A549 (cell line): ENCODE measurements around the gene SEPTIN11. TPM values are rescaled to one million over a fixed set of nuclear protein-coding genes. Genes with fewer than 3 reads are reported as not detected.

Experiments
- ATAC-seq, 2 experiments: fragments of 200-7000 bp in 1 of 2; fragments of >200 bp in 1 of 2; cut with Nextera tagmentation in 1 of 2; cut with Tn5 transposase in 1 of 2; 3 replicates each; pipeline versions ENCODE4 v1.8.0 to v1.9.1; 2018 to 2020; ENCODE audit warnings: mild to moderate bottlenecking in 1 of 2, moderate library complexity in 1 of 2
- CTCF ChIA-PET: fragments of 300-600 bp; sonication (Branson Sonifier 250); formaldehyde crosslinking; extraction: SDS; loops from one replicate; lab custom pipeline; 2021; ENCODE audit warnings: antibody characterized with exemption, inconsistent platforms; lab: Yijun Ruan, JAX
- POLR2A ChIA-PET: fragments of 350-600 bp; formaldehyde crosslinking; extraction: SDS; loops from one replicate; lab custom pipeline; 2021; ENCODE audit warnings: antibody characterized with exemption, inconsistent platforms; lab: Yijun Ruan, JAX
- DNase-seq, 2 experiments: peaks; one replicate each; pipeline versions ENCODE4 v3.0.0 to v3.0.0-alpha.2; 2011 to 2016; ENCODE audit warnings: low read depth in 1 of 2, low spot score in 1 of 2
- FAIRE-seq: peaks from 2 replicates; lab custom pipeline; 2011; peaks lifted over from hg19 to GRCh38; lab: Jason Lieb, UNC
- H3K27ac ChIP-seq, 2 experiments: fragments of >200 bp; sonication (Bioruptor Twin); formaldehyde crosslinking; 3 replicates each; pipeline ENCODE4 v1.5.1; 2016 to 2017
- H3K4me1 ChIP-seq: fragments of >200 bp; sonication (Bioruptor Twin); formaldehyde crosslinking; 3 replicates; pipeline ENCODE4 v1.6.1; 2016
- H3K4me2 ChIP-seq: fragments of >200 bp; sonication (Bioruptor Twin); formaldehyde crosslinking; 3 replicates; pipeline ENCODE4 v1.6.1; 2016
- H3K4me3 ChIP-seq: fragments of >200 bp; sonication (Bioruptor Twin); formaldehyde crosslinking; 3 replicates; pipeline ENCODE4 v1.5.1; 2016
- H3K9me3 ChIP-seq: fragments of >200 bp; sonication (Bioruptor Twin); formaldehyde crosslinking; 3 replicates; pipeline ENCODE4 v1.6.1; 2016
- CBX2 ChIP-seq: fragments of 200-600 bp; sonication (generic); IDR thresholded peaks from 2 replicates; pipeline ENCODE4 v1.6.1; 2016; ENCODE audit warnings: low read depth, mild to moderate bottlenecking, borderline replicate concordance
- EP300 ChIP-seq, 2 experiments: fragments of >200 bp; sonication (Bioruptor Twin); formaldehyde crosslinking; IDR thresholded peaks; 2 replicates in 1 of 2; 3 replicates in 1 of 2; pipeline ENCODE4 v1.6.1; 2016 to 2017
- FOSB ChIP-seq: fragments of 250-450 bp; sonication (Bioruptor Pico); IDR thresholded peaks from 2 replicates; pipeline ENCODE4 v1.5.0; 2020; ENCODE audit warnings: mild to moderate bottlenecking, moderate library complexity
- GATA3 ChIP-seq: IDR thresholded peaks from 2 replicates; pipeline ENCODE4 v1.6.1; 2012; ENCODE audit warnings: borderline replicate concordance
- HDAC2 ChIP-seq: fragments of 200-600 bp; sonication (generic); IDR thresholded peaks from 2 replicates; pipeline ENCODE4 v1.6.1; 2016
- JUN ChIP-seq, 2 experiments: fragments of >200 bp; sonication (Bioruptor Twin); formaldehyde crosslinking; IDR thresholded peaks; 2 replicates in 1 of 2; 3 replicates in 1 of 2; pipeline ENCODE4 v1.6.1; 2016 to 2017
- JUNB ChIP-seq: fragments of >200 bp; sonication (Bioruptor Twin); formaldehyde crosslinking; IDR thresholded peaks from 2 replicates; pipeline ENCODE4 v1.6.1; 2016
- MAFK ChIP-seq: fragments of 450-650 bp; IDR thresholded peaks from 2 replicates; pipeline ENCODE4 v1.6.1; 2014; ENCODE audit not compliant: partially characterized antibody
- MAZ ChIP-seq: fragments of 150-350 bp; IDR thresholded peaks from 2 replicates; pipeline ENCODE4 v1.6.1; 2014; ENCODE audit warnings: antibody characterized with exemption, low read depth, low read length, borderline replicate concordance
- MYC ChIP-seq: IDR thresholded peaks from 2 replicates; pipeline ENCODE4 v1.6.1; 2012; ENCODE audit warnings: mild to moderate bottlenecking, inconsistent platforms, low read length, improper control_type of control experiment, borderline replicate concordance
- NFE2L2 ChIP-seq: fragments of 150-350 bp; conservative IDR thresholded peaks from 2 replicates; pipeline ENCODE4 v1.6.1; 2014; ENCODE audit warnings: low read length
- NPAS2 ChIP-seq: fragments of 250-450 bp; sonication (Bioruptor Pico); IDR thresholded peaks from 2 replicates; pipeline ENCODE4 v1.8.0; 2022; ENCODE audit warnings: mild to moderate bottlenecking, moderate library complexity, borderline replicate concordance
- NR3C1 ChIP-seq: fragments of >200 bp; sonication (Bioruptor Twin); formaldehyde crosslinking; IDR thresholded peaks from 3 replicates; pipeline ENCODE4 v1.6.1; 2017
- PHF8 ChIP-seq: fragments of 200-600 bp; sonication (generic); IDR thresholded peaks from 2 replicates; pipeline ENCODE4 v1.6.1; 2016; ENCODE audit warnings: low read depth, mild to moderate bottlenecking, antibody characterized with exemption, moderate library complexity, borderline replicate concordance
- POLR2A ChIP-seq: IDR thresholded peaks from 2 replicates; pipeline ENCODE4 v1.6.1; 2012; ENCODE audit warnings: mild to moderate bottlenecking, low read length
- RAD21 ChIP-seq, 2 experiments: fragments of >200 bp in 1 of 2; sonication (Bioruptor Twin) in 1 of 2; formaldehyde crosslinking in 1 of 2; IDR thresholded peaks in 1 of 2; conservative IDR thresholded peaks in 1 of 2; 2 replicates in 1 of 2; 3 replicates in 1 of 2; pipeline ENCODE4 v1.6.1; 2012 to 2018; ENCODE audit warnings: inconsistent platforms in 1 of 2
- RARB ChIP-seq: fragments of 250-450 bp; sonication (Bioruptor Pico); IDR thresholded peaks from 2 replicates; pipeline ENCODE4 v1.8.0; 2021; ENCODE audit warnings: mild to moderate bottlenecking, moderate library complexity
- RCOR1 ChIP-seq: fragments of 150-350 bp; IDR thresholded peaks from 2 replicates; pipeline ENCODE4 v1.6.1; 2014; ENCODE audit warnings: antibody characterized with exemption, low read length, low read depth
- SREBF2 ChIP-seq: fragments of 450-650 bp; IDR thresholded peaks from 2 replicates; pipeline ENCODE4 v1.6.1; 2014; ENCODE audit warnings: mild to moderate bottlenecking, moderate library complexity
- TFCP2L1 ChIP-seq: fragments of 250-450 bp; sonication (Bioruptor Pico); IDR thresholded peaks from 2 replicates; pipeline ENCODE4 v1.5.0; 2021; ENCODE audit warnings: mild to moderate bottlenecking
- WGBS: methylation state at CpG from one replicate; pipeline ENCODE4 v1.1.6; 2017; ENCODE audit errors: missing lambda C conversion rate; 5-methylcytosine and 5-hydroxymethylcytosine counted together
- polyA plus RNA-seq, 4 experiments: library from polyadenylated mRNA; depleted of rRNA in 3 of 4; stranded (reverse); fragments of >200 nt; fragmentation: RNase III in 1 of 4; extraction: RNeasy Plus Mini Kit Qiagen cat#74134 plus additional on column Dnase treatment in 1 of 4; gene quantifications; 2 replicates in 3 of 4; 3 replicates in 1 of 4; pipeline ENCODE4 v1.2.3, GENCODE V29; 2011 to 2017
- TF ChIP-seq, protein P1 (sequence below): fragments of >200 bp; sonication (Bioruptor Twin); formaldehyde crosslinking; IDR thresholded peaks from 3 replicates; pipeline ENCODE4 v1.5.1; 2016
- TF ChIP-seq, protein P2 (sequence below): fragments of 250-450 bp; sonication (Bioruptor Pico); IDR thresholded peaks from 2 replicates; pipeline ENCODE4 v1.5.0; 2020; ENCODE audit warnings: low read depth, mild to moderate bottlenecking, moderate library complexity
- TF ChIP-seq, protein P3 (sequence below): fragments of >200 bp; sonication (Bioruptor Twin); formaldehyde crosslinking; IDR thresholded peaks from 3 replicates; pipeline ENCODE4 v1.6.1; 2016
- TF ChIP-seq, protein P4 (sequence below): fragments of >200 bp; sonication (Bioruptor Twin); formaldehyde crosslinking; IDR thresholded peaks from 2 replicates; pipeline ENCODE4 v1.6.1; 2016
- TF ChIP-seq, protein P5 (sequence below): fragments of 150-350 bp; IDR thresholded peaks from 2 replicates; pipeline ENCODE4 v1.6.1; 2014; ENCODE audit warnings: low read depth, mild to moderate bottlenecking, low read length

Gene SEPTIN11
- polyA plus RNA-seq, 2 of the 4 experiments (the other 2 are of a cell fraction): 40.2 to 69.5 TPM

GRCh38 chr4:76984127-76984526, 34.6 kb downstream of the SEPTIN11 start:
- TF ChIP-seq RAD21 (conservative IDR thresholded peaks at IDR 0.05 in 1 of 2, IDR thresholded peaks at IDR 0.05 in 1 of 2) (peak in 1 of 2 experiments; percentile 9; a peak in 1 of 5 replicates), JUN (IDR thresholded peaks at IDR 0.05) (no peak), MAFK (peak; percentile 12)
- TF ChIP-seq, protein P1, sequence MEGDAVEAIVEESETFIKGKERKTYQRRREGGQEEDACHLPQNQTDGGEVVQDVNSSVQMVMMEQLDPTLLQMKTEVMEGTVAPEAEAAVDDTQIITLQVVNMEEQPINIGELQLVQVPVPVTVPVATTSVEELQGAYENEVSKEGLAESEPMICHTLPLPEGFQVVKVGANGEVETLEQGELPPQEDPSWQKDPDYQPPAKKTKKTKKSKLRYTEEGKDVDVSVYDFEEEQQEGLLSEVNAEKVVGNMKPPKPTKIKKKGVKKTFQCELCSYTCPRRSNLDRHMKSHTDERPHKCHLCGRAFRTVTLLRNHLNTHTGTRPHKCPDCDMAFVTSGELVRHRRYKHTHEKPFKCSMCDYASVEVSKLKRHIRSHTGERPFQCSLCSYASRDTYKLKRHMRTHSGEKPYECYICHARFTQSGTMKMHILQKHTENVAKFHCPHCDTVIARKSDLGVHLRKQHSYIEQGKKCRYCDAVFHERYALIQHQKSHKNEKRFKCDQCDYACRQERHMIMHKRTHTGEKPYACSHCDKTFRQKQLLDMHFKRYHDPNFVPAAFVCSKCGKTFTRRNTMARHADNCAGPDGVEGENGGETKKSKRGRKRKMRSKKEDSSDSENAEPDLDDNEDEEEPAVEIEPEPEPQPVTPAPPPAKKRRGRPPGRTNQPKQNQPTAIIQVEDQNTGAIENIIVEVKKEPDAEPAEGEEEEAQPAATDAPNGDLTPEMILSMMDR: peak; percentile 20; the same call in 2 of the 3 replicates
- ATAC-seq (peak; percentile 39 to 43; a peak in 2 of 6 replicates), DNase-seq (no peak), FAIRE-seq (no peak)
- ChIA-PET POLR2A (no interaction called here), CTCF (no interaction called here)
- Histone ChIP-seq H3K4me1 (no peaks in the 10 kb centered on the region; the same call in 2 of the 3 replicates), H3K4me3 (no peak overlapping the region), H3K4me2 (no peak overlapping the region), H3K27ac (no peak overlapping the region), H3K9me3 (no peaks in the 10 kb centered on the region)
- WGBS: 90% methylated on average over 3 of the region's 3 CpGs

DNA sequence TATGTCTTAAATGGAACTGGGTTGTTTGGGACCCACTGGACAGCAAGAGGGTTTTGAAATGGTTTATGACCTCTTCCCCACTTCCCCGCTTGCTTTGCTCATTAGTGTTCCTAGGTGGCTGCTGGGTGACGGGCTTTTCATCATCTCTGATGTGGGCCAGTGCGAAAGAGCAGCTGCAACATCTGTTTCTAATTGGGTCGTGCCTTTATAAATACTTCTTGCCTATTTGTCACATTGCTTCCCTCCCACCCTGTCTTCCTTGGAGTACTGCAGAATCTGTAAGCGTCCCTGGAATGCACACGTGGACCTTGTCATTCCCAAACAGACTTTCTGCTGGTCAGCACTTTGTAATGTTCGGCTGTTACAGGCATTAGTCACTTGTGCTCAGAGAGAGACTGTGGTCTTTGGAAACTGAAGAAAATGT, 35.2 kb downstream of the SEPTIN11 start:
- ATAC-seq (no peak), FAIRE-seq (no peak), DNase-seq (no peak)
- POLR2A ChIA-PET: no interaction called here
- Histone ChIP-seq H3K4me3 (no peak overlapping the region), H3K9me3 (no peaks in the 10 kb centered on the region), H3K27ac (no peak overlapping the region), H3K4me2 (no peak overlapping the region), H3K4me1 (no peaks in the 10 kb centered on the region; the same call in 2 of the 3 replicates)
- 86% methylated on average over 7 of the region's 7 CpGs for WGBS
- CTCF ChIA-PET: no interaction called here
- peak; percentile 63 for TF ChIP-seq MAFK
- TF ChIP-seq JUNB: no peak
- TF ChIP-seq MYC: no peak
- TF ChIP-seq, protein P2, sequence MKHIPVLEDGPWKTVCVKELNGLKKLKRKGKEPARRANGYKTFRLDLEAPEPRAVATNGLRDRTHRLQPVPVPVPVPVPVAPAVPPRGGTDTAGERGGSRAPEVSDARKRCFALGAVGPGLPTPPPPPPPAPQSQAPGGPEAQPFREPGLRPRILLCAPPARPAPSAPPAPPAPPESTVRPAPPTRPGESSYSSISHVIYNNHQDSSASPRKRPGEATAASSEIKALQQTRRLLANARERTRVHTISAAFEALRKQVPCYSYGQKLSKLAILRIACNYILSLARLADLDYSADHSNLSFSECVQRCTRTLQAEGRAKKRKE (CRISPR knock-in tag): no peak
- no peak for TF ChIP-seq SREBF2
- no peak for TF ChIP-seq PHF8
- TF ChIP-seq, protein P3, sequence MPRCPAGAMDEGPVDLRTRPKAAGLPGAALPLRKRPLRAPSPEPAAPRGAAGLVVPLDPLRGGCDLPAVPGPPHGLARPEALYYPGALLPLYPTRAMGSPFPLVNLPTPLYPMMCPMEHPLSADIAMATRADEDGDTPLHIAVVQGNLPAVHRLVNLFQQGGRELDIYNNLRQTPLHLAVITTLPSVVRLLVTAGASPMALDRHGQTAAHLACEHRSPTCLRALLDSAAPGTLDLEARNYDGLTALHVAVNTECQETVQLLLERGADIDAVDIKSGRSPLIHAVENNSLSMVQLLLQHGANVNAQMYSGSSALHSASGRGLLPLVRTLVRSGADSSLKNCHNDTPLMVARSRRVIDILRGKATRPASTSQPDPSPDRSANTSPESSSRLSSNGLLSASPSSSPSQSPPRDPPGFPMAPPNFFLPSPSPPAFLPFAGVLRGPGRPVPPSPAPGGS: no peak

- H3K4me3 ChIP-seq: no peak overlapping the region
- H3K4me1 ChIP-seq: no peaks in the 10 kb centered on the region; the same call in 2 of the 3 replicates
- H3K9me3 ChIP-seq: no peaks in the 10 kb centered on the region
- no peak for TF ChIP-seq NFE2L2
- no peak for TF ChIP-seq EP300 (IDR thresholded peaks at IDR 0.05)
- no peak for TF ChIP-seq RCOR1
- no peak for TF ChIP-seq NPAS2 (CRISPR knock-in tag)
- TF ChIP-seq, protein P4, sequence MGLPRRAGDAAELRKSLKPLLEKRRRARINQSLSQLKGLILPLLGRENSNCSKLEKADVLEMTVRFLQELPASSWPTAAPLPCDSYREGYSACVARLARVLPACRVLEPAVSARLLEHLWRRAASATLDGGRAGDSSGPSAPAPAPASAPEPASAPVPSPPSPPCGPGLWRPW: no peak
- TF ChIP-seq GATA3: no peak
- TF ChIP-seq HDAC2: no peak
- TF ChIP-seq PHF8: no peak
- TF ChIP-seq FOSB: no peak
- no peak for TF ChIP-seq TFCP2L1 (CRISPR knock-in tag)
- TF ChIP-seq POLR2A: no peak
- TF ChIP-seq MAZ: no peak
- TF ChIP-seq JUN (IDR thresholded peaks at IDR 0.05): no peak
- no peak for TF ChIP-seq CBX2
- no peak for TF ChIP-seq NR3C1
- TF ChIP-seq RARB: no peak
- TF ChIP-seq, protein P5, sequence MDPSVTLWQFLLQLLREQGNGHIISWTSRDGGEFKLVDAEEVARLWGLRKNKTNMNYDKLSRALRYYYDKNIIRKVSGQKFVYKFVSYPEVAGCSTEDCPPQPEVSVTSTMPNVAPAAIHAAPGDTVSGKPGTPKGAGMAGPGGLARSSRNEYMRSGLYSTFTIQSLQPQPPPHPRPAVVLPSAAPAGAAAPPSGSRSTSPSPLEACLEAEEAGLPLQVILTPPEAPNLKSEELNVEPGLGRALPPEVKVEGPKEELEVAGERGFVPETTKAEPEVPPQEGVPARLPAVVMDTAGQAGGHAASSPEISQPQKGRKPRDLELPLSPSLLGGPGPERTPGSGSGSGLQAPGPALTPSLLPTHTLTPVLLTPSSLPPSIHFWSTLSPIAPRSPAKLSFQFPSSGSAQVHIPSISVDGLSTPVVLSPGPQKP: no peak
- H3K27ac ChIP-seq: no peak overlapping the region
- ATAC-seq: no peak
- WGBS: 90% methylated on average over 5 of the region's 5 CpGs
- H3K4me2 ChIP-seq: no peak overlapping the region
- POLR2A ChIA-PET: no interaction called here
- FAIRE-seq: no peak
- CTCF ChIA-PET: interaction anchor here (1.0 to 1.4 kb wide), 2 partner anchors 12 to 32 kb away, joined by 3 read pairs; no protein-coding TSS in a partner anchor
- DNase-seq: no peak
Observed at GRCh38 chr4:76987153-76987591, 37.6 kb downstream of the SEPTIN11 start.
